Activated CD4-positive, alpha-beta memory T cell treated with anti-CD3 and anti-CD28 coated beads for 36 hours (primary cell): ENCODE data around the gene MT3. TPM values are rescaled to one million over a fixed set of nuclear protein-coding genes. Genes with fewer than 3 reads are reported as not detected.

ENCODE experiments used
- CTCF ChIA-PET: fragments of 350-600 bp; sonication (Branson Sonifier 250); formaldehyde crosslinking; loops from one replicate; lab custom pipeline; 2021; ENCODE audit warnings: antibody characterized with exemption, inconsistent platforms; lab: Charles Lee
- POLR2A ChIA-PET: fragments of 350-600 bp; sonication (Branson Sonifier 250); formaldehyde crosslinking; loops from one replicate; lab custom pipeline; 2021; ENCODE audit warnings: antibody characterized with exemption; lab: Charles Lee
- DNase-seq: peaks from one replicate; pipeline ENCODE4 v3.0.0-alpha.2; 2020
- H3K27ac Mint-ChIP-seq: one replicate; pipeline ENCODE4 v1.8.0; 2021; ENCODE audit warnings: mixed read lengths
- H3K27me3 Mint-ChIP-seq: one replicate; pipeline ENCODE4 v1.8.0; 2021; ENCODE audit warnings: mixed read lengths
- H3K36me3 Mint-ChIP-seq: one replicate; pipeline ENCODE4 v1.8.0; 2021; ENCODE audit warnings: mixed read lengths
- H3K4me1 Mint-ChIP-seq: one replicate; pipeline ENCODE4 v1.8.0; 2021; ENCODE audit warnings: low read depth, mixed read lengths
- H3K4me3 Mint-ChIP-seq: one replicate; pipeline ENCODE4 v1.8.0; 2021; ENCODE audit warnings: mild to moderate bottlenecking, mixed read lengths
- H3K9me3 Mint-ChIP-seq: one replicate; pipeline ENCODE4 v1.8.0; 2021; ENCODE audit warnings: mixed read lengths
- intact Hi-C: fragments of 100-400 bp; cut with micrococcal nuclease; formaldehyde crosslinking; loops from one replicate; pipeline ENCODE4 v1.15.1; 2023
- total RNA-seq, 2 experiments: library from RNA; stranded (reverse); gene quantifications; one replicate each; pipeline ENCODE4 v1.2.3, GENCODE V29; 2021

MT3 gene
- total RNA-seq, 2 experiments from 2014 or later: 3.1 to 3.9 TPM

DNA sequence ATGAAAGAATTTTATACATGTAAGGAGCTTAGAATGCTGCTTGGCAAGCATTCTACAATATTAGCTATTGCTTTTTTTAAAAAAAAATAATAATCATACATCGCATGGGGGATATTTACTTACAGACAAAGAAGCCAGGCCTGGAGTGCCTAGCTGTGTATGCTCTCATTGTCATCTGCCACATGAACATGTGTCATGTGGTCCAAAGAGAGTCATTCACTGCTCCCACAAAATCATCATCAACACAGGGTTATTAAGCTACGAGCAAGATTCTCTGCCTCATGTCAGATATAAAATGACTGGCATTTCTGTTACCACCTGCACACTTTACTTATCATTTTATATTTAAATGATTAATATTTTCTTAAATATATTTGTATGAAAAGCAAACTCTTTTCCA lies 34.3 kb downstream of the MT3 start:
- intact Hi-C loops: no loop called here
- ChIA-PET CTCF (interaction anchor here (1.3 to 1.6 kb wide), 2 partner anchors 18 to 20 kb away, joined by 3 to 4 read pairs; no protein-coding TSS in a partner anchor), POLR2A (interaction anchor here (1.1 kb wide), 1 partner anchor 9 kb away, joined by 4 read pairs; no protein-coding TSS in a partner anchor)
- no peak for DNase-seq
- Mint-ChIP-seq H3K4me1 (peaks cover 12% of the 10 kb centered on the region), H3K27me3 (peaks cover 22% of the 10 kb centered on the region), H3K9me3 (no peaks in the 10 kb centered on the region), H3K4me3 (no peak overlapping the region), H3K36me3 (no peaks in the 10 kb centered on the region), H3K27ac (no peak overlapping the region)

DNA sequence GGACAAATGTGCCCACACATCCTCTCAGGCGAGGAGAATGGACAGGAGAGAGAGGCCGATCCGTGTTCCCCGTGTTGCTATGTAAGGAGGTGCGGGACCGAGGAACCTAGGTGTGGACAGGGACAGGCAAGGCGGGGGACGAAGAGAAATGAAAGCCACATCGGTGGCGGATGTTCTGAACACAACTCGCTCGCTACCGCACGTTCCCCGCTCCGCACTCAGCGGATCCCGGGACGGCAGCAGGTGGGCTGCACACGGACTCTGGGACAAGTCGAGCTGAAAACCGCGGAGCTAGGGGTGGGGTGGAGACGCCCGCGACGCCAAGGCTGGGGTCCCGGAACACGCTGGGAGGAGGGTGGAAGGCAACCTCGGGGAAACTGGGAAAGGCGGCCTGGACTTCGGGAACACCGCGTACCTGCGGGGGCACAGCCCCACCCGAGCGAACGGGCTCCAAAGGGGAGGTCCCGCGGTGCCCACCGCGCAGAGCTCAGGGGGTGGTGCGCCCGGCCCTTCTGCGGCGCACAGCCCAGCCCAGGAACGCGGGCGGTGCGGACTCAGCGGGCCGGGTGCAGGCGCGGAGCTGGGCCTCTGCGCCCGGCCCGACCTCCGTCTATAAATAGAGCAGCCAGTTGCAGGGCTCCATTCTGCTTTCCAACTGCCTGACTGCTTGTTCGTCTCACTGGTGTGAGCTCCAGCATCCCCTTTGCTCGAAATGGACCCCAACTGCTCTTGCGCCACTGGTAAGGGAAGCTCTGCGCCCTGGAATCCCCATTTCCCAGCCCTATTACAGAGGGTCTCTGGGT lies 36.0 kb downstream of the MT3 start, which contains the start of gene MT1E:
MT1E (plus strand) TSS at position 642 of the 803 bp plus-strand sequence; CDS start at position 713, 71 bp downstream.
- Mint-ChIP-seq H3K4me1 (peaks cover 12% of the 10 kb centered on the region), H3K9me3 (no peaks in the 10 kb centered on the region), H3K27me3 (peaks cover 21% of the 10 kb centered on the region), H3K36me3 (no peaks in the 10 kb centered on the region), H3K4me3 (peak within 1 kb of the TSS; percentile 78), H3K27ac (no peak within 1 kb of the TSS)
- DNase-seq: peak; percentile 62
- intact Hi-C loops: loop anchor here (1.0 kb wide), 1 partner anchor 17 kb away; the partner anchor contains the start of gene MT2A
- ChIA-PET CTCF (interaction anchor here (0.7 to 1.5 kb wide), 4 partner anchors 18 to 48 kb away, joined by 3 to 5 read pairs (median 4); no protein-coding TSS in a partner anchor), POLR2A (interaction anchor here (0.9 to 1.6 kb wide), 4 partner anchors 10 to 58 kb away, joined by 3 to 7 read pairs (median 5); partner anchors contain the start of genes MT1X and MT2A)

DNA sequence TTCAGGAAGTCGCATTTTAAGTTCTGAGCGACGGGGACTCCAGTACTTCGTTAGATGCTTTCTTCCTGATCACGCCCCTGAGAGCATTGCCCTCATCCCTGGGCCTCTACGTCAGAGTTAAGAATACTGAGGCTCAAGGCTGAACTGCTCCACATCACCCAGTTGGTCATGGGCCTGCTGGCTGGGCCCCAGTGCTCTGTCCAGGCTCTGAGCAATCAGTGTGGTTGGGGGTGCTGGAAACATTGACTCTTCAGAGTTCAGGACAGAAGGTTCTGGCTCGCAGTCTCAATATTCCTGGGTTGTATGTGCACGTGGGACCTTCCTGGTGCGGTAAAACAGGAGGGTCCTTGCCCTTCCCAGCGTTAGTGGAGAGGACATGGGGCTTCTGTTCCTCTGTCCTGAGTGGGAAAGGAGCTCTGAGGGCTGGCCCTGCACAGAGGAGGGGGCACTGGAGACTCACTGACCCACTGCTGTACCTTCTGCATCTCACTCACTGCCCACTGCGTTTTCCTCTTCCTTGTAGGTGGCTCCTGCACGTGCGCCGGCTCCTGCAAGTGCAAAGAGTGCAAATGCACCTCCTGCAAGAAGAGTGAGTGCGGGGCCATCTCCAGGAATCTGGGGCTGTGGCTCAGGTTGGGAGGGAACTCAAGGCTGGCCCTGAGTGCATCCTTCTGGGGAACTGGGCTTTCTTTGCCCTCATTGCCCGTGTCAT lies 36.8 kb downstream of the MT3 start:
- intact Hi-C loops: loop anchor here (1.0 kb wide), 1 partner anchor 18 kb away; the partner anchor contains the start of gene MT2A
- no peak for DNase-seq
- no peaks in the 10 kb centered on the region for H3K9me3 Mint-ChIP-seq
- H3K36me3 Mint-ChIP-seq: no peaks in the 10 kb centered on the region
- H3K27ac Mint-ChIP-seq: no peak overlapping the region
- H3K4me3 Mint-ChIP-seq: peak overlapping the region; percentile 53
- peaks cover 28% of the 10 kb centered on the region for H3K27me3 Mint-ChIP-seq
- H3K4me1 Mint-ChIP-seq: peaks cover 12% of the 10 kb centered on the region
- ChIA-PET CTCF (interaction anchor here (0.7 to 1.5 kb wide), 4 partner anchors 8 to 49 kb away, joined by 3 to 5 read pairs (median 4); no protein-coding TSS in a partner anchor), POLR2A (interaction anchor here (0.9 to 1.5 kb wide), 3 partner anchors 11 to 57 kb away, joined by 3 to 7 read pairs (median 4); partner anchors contain the start of genes MT1X and MT2A)

DNA sequence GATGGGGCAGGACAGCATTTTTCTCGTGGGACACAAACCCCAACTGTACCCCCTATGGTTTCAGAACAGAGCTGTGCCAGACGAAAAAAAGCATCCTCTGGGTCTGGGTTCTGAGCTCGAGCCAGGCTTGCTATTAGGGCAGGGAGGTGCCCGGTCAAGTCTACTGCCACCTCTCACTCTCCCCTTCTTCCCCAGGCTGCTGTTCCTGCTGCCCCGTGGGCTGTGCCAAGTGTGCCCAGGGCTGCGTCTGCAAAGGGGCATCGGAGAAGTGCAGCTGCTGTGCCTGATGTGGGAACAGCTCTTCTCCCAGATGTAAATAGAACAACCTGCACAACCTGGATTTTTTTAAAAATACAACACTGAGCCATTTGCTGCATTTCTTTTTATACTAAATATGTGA lies 37.4 kb downstream of the MT3 start:
- Mint-ChIP-seq H3K4me3 (no peak overlapping the region), H3K27ac (no peak overlapping the region), H3K4me1 (peaks cover 12% of the 10 kb centered on the region), H3K36me3 (no peaks in the 10 kb centered on the region), H3K27me3 (peaks cover 34% of the 10 kb centered on the region), H3K9me3 (no peaks in the 10 kb centered on the region)
- DNase-seq: no peak
- ChIA-PET CTCF (interaction anchor here (1.0 to 1.5 kb wide), 2 partner anchors 9 to 22 kb away, joined by 3 read pairs; no protein-coding TSS in a partner anchor), POLR2A (no interaction called here)
- intact Hi-C loops: no loop called here

DNA sequence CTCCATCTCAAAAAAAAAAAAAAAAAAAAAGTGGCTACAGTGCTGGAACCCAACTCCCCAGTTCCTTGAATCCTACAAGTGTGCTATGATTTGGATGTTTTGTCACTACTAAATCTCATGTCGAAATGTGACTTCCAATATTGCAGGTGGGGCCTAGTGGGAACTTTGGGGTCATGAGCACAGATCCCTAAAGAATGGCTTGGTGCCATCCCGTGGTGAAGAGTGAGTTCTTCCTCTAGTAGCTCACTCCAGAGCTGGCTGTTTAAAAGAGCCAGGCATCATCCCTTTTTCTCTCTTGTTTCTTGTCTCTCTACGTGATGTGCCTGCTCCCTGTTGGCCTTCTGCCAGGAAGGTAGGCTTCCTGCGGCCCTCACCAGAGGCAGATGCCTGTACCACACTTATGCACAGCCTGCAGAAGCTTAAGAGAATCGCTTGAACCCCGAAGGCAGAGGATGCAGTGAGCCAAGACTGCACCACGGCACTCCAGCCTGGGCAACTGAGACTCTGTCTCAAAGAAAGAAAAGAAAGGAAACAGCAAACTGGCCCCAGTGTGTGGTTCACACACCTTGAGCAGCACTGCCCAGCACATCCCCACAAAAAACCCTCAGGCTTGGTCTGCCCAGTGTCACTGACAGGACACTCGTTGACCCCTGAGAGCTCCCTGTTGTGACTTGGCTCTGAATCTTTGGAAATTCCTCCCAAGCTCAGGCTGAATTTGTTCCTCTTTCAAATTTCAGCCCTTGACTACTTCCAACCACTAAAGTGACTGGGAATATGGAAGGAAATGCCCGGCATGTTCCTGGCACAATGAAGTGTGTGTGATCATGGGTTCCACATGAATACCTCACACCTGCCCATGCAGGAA lies 39.4 kb downstream of the MT3 start:
- H3K4me3 Mint-ChIP-seq: no peak overlapping the region
- no peaks in the 10 kb centered on the region for H3K36me3 Mint-ChIP-seq
- H3K4me1 Mint-ChIP-seq: peaks cover 19% of the 10 kb centered on the region
- H3K27me3 Mint-ChIP-seq: peaks cover 52% of the 10 kb centered on the region
- H3K27ac Mint-ChIP-seq: no peak overlapping the region
- CTCF ChIA-PET: interaction anchor here (0.8 to 1.0 kb wide), 2 partner anchors 15 to 73 kb away, joined by 3 to 4 read pairs; no protein-coding TSS in a partner anchor
- POLR2A ChIA-PET: interaction anchor here (0.6 kb wide), 1 partner anchor 13 kb away, joined by 3 read pairs; no protein-coding TSS in a partner anchor
- DNase-seq: no peak
- intact Hi-C loops: no loop called here
- H3K9me3 Mint-ChIP-seq: no peaks in the 10 kb centered on the region

DNA sequence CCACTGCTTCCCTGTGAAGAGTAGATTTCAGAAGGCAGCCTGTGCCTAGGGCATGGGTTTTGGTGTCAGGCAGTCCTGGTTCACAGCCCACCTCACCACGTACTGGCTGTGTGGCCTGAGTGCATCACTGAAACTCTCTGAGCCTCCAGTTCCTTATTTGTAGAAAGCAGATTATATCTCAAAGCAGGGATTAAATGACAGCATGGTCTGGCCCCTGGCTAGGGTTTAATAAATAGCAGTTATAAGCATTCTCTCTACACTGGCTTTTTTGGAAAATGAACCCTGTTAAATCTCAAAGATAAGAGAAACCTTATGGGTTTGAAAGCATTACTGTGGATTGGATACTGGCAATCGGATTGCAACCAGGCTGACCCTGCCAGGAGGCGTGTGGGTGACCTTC lies 40.2 kb downstream of the MT3 start:
- Mint-ChIP-seq H3K4me1 (peaks cover 19% of the 10 kb centered on the region), H3K9me3 (no peaks in the 10 kb centered on the region), H3K4me3 (no peak overlapping the region), H3K27me3 (peaks cover 58% of the 10 kb centered on the region), H3K27ac (no peak overlapping the region), H3K36me3 (no peaks in the 10 kb centered on the region)
- POLR2A ChIA-PET: no interaction called here
- DNase-seq: no peak
- intact Hi-C loops: no loop called here
- CTCF ChIA-PET: interaction anchor here (1.6 to 2.3 kb wide), 2 partner anchors 23 to 73 kb away, joined by 5 to 11 read pairs; no protein-coding TSS in a partner anchor

DNA sequence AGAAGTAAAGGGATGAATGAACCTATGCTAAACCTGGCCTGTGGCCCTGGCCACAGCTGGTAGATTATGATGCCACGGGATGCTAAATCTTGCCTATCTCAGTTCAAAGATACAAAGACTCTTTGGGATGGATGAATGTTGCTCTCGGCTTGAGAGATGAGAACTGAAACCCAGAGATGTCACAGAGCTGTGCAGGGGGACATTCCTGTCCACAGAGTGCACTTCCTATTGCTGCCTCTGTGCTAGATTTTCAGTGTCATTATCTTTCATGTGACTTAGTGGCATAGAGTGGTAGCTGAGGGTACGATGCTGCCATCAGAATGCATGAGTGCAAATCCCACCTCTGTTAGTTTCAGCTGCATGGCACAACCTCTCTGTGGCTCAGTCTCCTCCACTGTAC lies 40.8 kb downstream of the MT3 start:
- H3K4me1 Mint-ChIP-seq: peaks cover 20% of the 10 kb centered on the region
- no peak for DNase-seq
- no peak overlapping the region for H3K27ac Mint-ChIP-seq
- intact Hi-C loops: no loop called here
- POLR2A ChIA-PET: no interaction called here
- H3K9me3 Mint-ChIP-seq: no peaks in the 10 kb centered on the region
- peaks cover 60% of the 10 kb centered on the region for H3K27me3 Mint-ChIP-seq
- H3K36me3 Mint-ChIP-seq: no peaks in the 10 kb centered on the region
- CTCF ChIA-PET: interaction anchor here (0.8 to 2.3 kb wide), 4 partner anchors 17 to 72 kb away, joined by 3 to 11 read pairs (median 4); no protein-coding TSS in a partner anchor
- no peak overlapping the region for H3K4me3 Mint-ChIP-seq

DNA sequence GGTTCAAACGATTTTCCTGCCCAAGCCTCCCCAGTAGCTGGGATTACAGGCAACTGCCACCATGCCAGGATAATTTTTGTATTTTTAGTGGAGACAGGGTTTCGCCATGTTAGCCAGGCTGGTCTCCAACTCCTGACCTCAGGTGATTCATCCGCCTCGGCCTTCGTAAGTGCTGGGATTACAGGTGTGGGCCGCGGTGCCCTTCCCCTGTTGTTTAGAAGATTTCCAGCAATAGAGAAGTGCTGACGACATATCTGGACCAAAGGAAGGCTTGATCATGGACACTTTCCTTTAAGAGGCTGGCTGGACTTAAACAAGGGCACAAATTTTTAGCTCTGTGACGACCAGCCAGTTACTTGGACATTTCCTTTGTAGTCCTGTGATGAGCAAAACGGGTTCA lies 41.9 kb downstream of the MT3 start:
- POLR2A ChIA-PET: no interaction called here
- Mint-ChIP-seq H3K36me3 (no peaks in the 10 kb centered on the region), H3K9me3 (no peaks in the 10 kb centered on the region), H3K27ac (no peak overlapping the region), H3K27me3 (peaks cover 59% of the 10 kb centered on the region), H3K4me1 (peaks cover 19% of the 10 kb centered on the region), H3K4me3 (no peak overlapping the region)
- intact Hi-C loops: no loop called here
- CTCF ChIA-PET: interaction anchor here (1.2 to 2.3 kb wide), 3 partner anchors 18 to 71 kb away, joined by 3 to 11 read pairs (median 5); no protein-coding TSS in a partner anchor
- no peak for DNase-seq

DNA sequence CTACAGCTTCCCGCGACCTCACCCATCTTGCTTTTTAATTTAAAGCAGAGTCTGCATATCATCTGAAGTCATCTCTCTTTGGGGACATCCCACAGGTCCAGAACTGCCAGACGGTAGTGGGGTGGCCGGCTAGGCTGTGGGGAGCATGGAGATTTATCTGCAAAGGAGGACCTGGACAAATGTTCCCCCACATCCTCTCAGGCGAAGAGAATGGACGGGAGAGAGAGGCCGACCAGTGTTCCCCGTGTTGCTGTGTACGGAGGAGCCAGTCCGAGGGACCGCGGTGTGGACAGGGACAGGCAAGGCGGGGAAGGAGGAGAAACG lies 42.5 kb downstream of the MT3 start:
- peaks cover 19% of the 10 kb centered on the region for H3K4me1 Mint-ChIP-seq
- peak overlapping the region; percentile 30 for H3K4me3 Mint-ChIP-seq
- no peak overlapping the region for H3K27ac Mint-ChIP-seq
- CTCF ChIA-PET: interaction anchor here (2.3 kb wide), 1 partner anchor 71 kb away, joined by 11 read pairs; no protein-coding TSS in a partner anchor
- intact Hi-C loops: no loop called here
- POLR2A ChIA-PET: no interaction called here
- peaks cover 65% of the 10 kb centered on the region for H3K27me3 Mint-ChIP-seq
- DNase-seq: no peak
- no peaks in the 10 kb centered on the region for H3K9me3 Mint-ChIP-seq
- H3K36me3 Mint-ChIP-seq: no peaks in the 10 kb centered on the region

DNA sequence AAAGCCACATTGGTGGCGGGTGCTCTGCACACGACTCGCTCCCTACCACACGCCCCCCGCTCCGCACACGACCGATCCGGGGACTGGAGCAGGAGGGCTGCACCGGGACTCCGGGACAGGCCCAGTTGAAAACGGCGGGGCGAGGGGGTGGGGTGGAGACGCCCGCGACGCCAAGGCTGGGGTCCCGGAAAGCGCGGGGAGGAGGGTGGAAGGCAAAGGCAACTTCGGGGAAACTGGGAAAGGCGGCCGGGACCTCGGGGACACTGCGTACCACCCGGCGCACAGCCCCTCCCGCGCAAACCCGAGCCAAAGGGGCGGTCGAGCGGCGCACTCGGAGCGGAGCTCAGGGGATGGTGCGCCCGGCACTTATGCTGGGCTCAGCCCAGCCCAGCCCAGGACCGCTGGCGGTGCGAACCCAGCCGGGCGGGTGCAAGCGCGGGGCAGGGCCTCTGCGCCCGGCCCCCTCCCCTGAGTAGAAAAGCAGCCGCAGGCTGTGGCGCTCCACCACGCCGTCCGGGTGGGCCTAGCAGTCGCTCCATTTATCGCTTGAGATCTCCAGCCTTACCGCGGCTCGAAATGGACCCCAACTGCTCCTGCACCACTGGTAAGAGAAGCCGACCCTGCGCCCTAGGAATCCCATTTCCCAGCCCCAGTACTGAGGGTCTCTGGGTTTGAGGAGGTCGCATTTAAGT lies 43.0 kb downstream of the MT3 start, which contains the start of gene MT1M:
MT1M (plus strand) TSS at position 504 of the 692 bp plus-strand sequence; CDS start at position 577, 73 bp downstream.
- no peaks in the 10 kb centered on the region for H3K9me3 Mint-ChIP-seq
- DNase-seq: no peak
- POLR2A ChIA-PET: no interaction called here
- H3K27me3 Mint-ChIP-seq: peaks cover 70% of the 10 kb centered on the region
- peaks cover 19% of the 10 kb centered on the region for H3K4me1 Mint-ChIP-seq
- no peak within 1 kb of the TSS for H3K27ac Mint-ChIP-seq
- intact Hi-C loops: no loop called here
- CTCF ChIA-PET: no interaction called here
- H3K4me3 Mint-ChIP-seq: peak within 1 kb of the TSS; percentile 30
- H3K36me3 Mint-ChIP-seq: no peaks in the 10 kb centered on the region
